ENCODE measurements around the gene KCNC3.
"Not testable (repeated sequence)": the region's sequence is repeated elsewhere in the genome, so short reads cannot be mapped to it uniquely, and the experiment has no call there.

The KCNC3 gene

DNA sequence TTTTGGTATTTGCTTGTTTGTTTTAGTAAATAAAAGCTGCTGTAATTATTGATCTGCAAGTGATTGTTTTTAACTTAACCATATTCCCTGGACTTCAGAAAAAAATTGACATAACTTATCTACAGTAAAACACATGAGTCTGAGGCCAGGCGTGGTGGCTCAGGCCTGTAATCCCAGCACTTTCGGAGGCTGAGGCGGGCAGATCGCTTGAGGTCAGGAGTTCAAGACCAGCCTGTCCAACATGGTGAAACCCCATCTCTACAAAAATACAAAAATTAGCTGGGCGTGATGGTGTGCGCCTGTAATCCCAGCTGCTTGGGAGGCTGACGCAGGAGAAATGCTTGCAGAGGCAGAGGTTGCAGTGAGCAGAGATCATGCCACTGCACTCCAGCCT is 24.3 kb upstream of the KCNC3 start:
- not testable (repeated sequence) for DNase-seq (ENCODE audit: low read depth)

DNA sequence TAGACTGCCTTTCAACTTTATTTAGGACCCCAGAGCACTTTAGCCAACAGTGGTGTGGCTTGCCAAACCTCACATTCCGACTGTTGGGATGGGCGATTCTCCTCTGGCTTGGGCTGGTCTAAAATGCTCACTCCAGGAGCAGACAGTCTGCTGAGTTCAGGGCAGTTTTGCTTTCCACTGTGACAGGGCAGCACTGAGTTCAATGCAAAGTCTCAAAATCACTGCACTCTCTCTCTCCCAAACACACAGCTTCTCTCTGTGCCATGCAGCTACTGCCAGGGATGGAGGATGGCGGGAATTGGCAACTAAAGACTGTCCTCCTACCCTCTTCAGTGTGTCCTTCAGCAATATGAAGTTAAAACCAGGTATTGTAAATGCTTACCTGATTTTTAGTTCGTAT is 23.1 kb upstream of the KCNC3 start:
- DNase-seq (ENCODE audit: low read depth), result no peak

- no peak for DNase-seq (ENCODE audit: low read depth)
Observed at GRCh38 chr19:50349277-50350057, 20.3 kb upstream of the KCNC3 start.

DNA sequence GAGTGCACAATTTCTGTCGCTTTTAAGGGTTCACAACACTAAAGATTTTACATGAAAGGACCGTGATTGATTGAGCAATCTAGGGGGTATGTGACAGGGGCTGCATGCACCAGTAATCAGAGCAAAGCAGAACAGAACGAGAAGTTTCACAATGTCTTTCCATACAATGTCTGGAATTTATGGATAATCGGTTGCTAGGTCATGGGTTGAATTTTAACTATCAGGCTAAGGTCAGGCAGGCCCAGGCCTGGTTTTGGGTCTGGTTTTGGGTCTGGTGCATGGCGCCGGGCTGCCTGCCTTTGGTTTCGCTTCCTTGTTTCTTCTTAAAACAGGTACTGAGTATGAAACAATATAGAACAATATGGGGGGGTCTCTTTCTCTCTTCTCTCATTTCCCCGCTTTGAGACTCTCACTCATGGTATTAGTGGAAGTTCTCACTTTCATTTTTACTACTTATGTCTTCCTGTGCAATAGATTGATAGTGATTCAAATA is 18.0 kb upstream of the KCNC3 start:
- not testable (repeated sequence) for DNase-seq (ENCODE audit: low read depth)

DNA sequence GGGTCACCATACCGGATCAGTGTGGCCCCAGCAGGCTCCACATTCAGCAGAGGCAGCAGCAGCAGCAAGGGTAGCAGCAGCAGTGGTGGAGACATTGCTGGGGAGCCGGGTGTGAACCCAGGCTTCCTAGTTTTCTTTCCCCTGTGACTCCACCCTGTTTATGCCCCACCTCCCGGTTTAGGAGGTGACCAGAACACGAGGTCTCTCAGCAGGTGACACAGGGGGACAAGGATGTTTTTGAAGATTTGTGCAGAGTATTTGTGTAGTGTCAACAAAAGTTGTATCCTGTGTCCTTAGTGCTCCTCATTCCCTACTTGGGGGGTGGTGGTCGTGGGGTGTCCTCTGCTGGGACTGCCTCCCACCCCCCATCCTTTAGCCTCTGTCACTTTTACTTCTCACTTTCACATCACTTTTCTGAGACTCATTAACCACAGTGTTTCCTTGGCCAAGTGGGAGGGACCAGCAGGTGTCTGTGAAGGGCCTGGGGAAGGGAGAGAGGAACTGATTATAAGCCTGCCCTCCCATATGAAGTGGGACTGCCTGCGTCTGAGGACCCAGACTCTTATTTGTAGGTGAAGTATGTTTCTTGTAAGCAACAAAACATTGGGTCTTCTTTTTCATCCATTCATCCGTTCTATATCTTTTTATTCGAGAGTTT is 15.6 kb upstream of the KCNC3 start:
- no peak for DNase-seq (ENCODE audit: low read depth)

DNA sequence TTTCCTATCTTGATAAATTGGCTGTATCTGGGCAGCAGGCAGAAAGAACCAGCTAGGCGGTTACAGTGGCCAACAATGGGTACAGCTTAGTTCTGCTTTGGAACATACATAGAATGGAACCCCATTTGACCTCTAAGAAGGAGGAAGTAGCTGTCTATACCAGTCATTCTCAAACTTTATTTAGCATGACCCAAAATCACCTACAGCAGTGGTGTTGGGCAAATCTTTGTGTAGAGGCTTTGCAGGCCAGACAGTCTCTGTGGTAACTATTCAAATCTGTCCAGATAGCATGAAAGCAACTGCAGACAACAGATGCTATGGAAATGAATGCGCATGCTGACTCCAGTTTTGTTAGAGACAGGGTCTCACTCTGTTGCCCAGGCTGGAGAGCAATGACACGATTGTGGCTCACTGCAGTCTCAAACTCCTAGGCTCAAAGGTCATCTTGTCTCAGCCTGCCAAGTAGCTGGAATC is 12.0 kb upstream of the KCNC3 start:
- no peak for DNase-seq (ENCODE audit: low read depth)

GRCh38 chr19:50340331-50340730 is 11.2 kb upstream of the KCNC3 start:
- no peak for DNase-seq (ENCODE audit: low read depth)

DNA sequence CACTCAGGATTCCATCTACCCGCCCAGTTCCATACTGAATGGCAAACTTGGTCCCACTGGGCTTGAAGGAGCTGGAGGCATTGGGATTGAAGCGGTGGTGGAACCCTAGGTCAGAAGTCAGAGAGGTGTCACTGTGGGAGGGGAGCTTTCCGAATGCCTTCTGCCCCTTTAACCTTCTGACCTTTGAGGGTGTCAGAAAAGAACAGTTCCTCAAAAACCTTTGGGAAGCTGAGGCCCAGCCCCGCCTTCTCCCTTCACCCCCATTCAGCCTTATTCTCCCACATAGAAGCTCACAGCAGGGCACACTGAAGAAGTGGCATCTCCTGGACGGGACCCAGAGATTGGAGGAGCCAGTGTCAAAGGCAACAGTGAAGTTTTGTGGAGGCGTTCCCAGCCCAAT is 7.9 kb upstream of the KCNC3 start:
- DNase-seq (ENCODE audit: low read depth), result not testable (repeated sequence)

- no peak for DNase-seq (ENCODE audit: low read depth)
Observed at GRCh38 chr19:50334741-50335421, 5.7 kb upstream of the KCNC3 start.

DNA sequence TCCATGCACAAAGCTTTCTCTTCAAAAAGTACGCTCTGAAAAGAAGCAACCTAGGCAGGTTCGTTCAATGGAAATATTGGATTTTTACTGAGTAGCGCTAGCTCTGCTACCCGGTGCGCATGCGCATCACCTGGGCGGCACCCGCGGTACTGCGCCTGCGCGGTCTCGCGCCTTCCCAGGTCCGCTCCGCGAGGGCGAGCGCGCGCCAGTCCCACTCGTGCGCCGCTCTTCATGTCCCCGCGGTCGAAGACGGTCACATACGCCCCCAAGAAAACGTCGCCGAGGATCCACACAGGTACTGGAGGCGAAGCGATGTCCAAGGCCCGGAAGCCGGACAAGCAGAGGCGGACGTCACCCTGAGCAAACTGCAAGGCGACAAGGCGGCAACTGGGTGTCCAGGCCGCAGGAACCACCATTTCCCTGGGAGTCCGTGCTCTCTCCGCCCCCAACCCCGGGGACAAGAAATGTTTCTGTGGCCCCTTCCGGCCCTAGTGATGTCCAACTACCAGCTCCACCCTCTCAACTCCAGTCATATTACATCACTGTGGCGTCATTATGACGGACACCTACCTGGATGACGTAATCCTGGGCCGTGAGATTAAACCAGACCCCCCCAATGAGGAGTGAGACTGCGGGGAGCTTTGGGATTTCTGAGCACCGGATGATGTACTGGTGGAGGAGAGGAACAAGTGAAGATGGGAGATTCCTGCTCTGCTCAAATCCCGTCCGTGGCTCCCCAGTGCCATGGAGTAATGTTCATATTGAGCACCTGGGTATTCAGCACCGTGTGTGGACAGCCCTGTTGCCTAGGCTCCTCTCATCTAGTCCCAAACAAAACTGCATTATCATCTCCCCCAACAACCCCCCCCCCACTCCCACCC is 4.8 kb upstream of the KCNC3 start:
- no peak for DNase-seq (ENCODE audit: low read depth)

- peak; percentile 67 for DNase-seq (ENCODE audit: low read depth)
Observed at GRCh38 chr19:50333235-50333736, 4.1 kb upstream of the KCNC3 start.

- DNase-seq (ENCODE audit: low read depth), result no peak
Observed at GRCh38 chr19:50332244-50333038, 3.3 kb upstream of the KCNC3 start.

DNA sequence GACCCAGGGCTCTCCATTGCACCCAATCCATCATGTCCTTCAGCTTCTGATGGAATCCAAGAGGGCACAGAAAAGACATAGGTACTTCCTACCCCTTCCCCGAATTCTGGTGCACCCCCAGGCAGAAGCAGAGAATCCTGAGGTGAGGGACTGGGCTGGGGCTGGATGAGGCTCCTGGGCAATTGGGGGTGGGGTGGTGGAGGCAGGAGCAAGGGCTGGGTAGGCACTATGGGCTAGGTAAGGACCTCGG is 2.7 kb upstream of the KCNC3 start:
- no peak for DNase-seq (ENCODE audit: low read depth)

- no peak for DNase-seq (ENCODE audit: low read depth)
Observed at GRCh38 chr19:50331221-50331993, 2.2 kb upstream of the KCNC3 start.

- no peak for DNase-seq (ENCODE audit: low read depth)
Observed at GRCh38 chr19:50330365-50331078, 1.3 kb upstream of the KCNC3 start.

DNA sequence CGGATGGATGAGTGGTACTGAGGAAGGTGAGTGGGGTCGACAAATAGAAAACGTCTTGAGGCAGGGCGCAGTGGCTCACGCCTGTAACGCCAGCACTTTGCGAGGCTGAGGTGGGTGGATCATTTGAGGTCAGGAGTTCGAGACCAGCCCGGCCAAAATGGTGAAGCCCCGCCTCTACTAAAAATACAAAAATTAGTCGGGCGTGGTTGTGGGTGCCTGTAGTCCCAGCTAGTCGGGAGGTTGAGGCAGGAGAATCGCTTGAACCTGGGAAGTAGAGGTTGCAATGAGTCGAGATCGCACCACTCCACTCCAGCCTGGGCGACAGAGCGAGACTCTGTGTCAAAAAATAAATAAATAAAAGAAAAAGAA is 733 bp upstream of the KCNC3 start:
- not testable (repeated sequence) for DNase-seq (ENCODE audit: low read depth)

GRCh38 chr19:50328873-50329145 is 368 bp downstream of the KCNC3 start:
- DNase-seq (ENCODE audit: low read depth), result no peak

DNA sequence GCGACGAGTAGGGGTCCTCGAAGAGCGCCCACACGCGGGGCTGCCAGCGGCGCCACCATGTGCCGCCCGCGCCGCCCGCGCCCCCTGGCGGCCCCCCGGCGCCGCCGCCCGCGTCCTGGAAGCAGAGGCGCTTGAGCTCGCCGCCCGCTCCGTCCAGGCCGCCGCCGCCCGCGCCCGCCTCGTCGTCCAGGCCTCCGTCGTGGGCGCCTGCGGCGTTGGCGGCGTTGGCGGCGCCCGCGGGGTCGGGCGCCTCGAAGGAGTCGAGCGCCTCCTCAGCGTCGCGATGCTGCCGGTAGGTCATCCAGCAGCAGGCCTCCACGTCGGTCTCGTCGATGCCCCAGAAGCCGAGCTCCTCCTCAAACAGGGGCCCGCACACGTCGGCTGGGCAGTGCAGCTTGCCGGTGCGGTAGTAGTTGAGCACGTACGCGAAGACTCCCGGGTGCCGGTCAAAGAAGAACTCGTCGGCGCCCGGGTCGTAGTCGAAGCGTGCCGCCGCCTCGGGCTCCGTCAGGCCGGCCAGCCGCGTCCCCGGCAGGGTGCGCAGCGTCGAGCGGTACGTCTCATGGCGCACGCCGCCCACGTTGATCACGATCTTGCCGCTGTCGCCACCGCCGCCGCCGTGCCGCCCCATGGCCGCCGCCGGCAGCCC is 829 bp downstream of the KCNC3 start:
- no peak for DNase-seq (ENCODE audit: low read depth)

DNA sequence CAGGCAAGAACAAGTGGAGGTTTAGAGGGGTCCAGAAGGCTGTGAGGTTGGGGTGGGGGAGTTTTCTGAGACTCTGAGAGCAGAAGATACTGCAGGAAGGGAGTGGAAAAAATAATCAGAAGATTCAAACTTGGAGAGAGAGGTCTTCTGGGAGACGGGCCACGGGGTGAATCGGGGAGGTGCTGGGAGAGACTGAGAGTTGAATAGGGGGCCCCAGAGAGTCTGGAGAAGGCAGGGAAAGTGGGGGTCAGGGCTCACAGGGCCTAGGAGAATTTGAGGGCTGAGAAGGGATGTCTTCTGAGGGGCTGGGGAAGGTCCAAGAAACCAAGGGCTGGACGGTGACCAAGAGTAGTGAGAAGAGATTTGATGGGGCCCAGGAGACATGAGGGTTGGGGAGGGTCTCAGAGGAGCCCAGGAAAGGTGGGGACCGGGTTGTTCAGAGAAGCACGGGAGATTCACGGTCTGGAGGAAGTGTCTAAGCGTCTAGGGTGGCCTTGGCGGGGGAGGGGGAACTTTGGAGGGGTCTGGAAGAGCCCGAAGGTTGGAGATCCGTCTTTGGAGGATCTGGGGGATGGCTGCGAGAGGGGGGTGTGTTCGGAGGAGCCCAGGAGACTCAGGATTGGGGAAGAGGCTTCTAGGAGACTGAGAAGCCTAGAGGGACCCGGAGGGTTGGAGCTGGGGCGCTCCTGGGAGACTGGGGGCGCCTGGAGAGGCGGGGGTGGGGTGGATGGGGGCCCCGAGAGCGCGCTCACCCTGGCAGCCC is 1.5 kb downstream of the KCNC3 start:
- no peak for DNase-seq (ENCODE audit: low read depth)
